ENCODE results near the gene CALHM3. TPM values are rescaled to one million over a fixed set of nuclear protein-coding genes. Genes with fewer than 3 reads are reported as not detected.
"Not testable (repeated sequence)": the region's sequence is repeated elsewhere in the genome, so short reads cannot be mapped to it uniquely, and the experiment has no call there.

The CALHM3 gene
- polyA plus RNA-seq, 6 donors from 2014 or later, result not detected

GRCh38 chr10:103497161-103497915 is 18.3 kb upstream of the CALHM3 start:
- peaks cover 9 to 15% (median 9%) of the 10 kb centered on the region in 3 donors for H3K4me1 Mint-ChIP-seq
- no peaks in the 10 kb centered on the region for H3K36me3 Mint-ChIP-seq
- peaks cover 0 to 2% (median 0%) of the 10 kb centered on the region in 7 donors for H3K9me3 Mint-ChIP-seq
- peaks cover 55 to 78% (median 67%) of the 10 kb centered on the region in 3 donors for H3K27me3 Mint-ChIP-seq
- H3K4me3 Mint-ChIP-seq, result no peak overlapping the region
- no peak overlapping the region for H3K27ac Mint-ChIP-seq
- no peak for DNase-seq
- no peak for ATAC-seq (ENCODE audit: low read depth in 2 of 2)

DNA sequence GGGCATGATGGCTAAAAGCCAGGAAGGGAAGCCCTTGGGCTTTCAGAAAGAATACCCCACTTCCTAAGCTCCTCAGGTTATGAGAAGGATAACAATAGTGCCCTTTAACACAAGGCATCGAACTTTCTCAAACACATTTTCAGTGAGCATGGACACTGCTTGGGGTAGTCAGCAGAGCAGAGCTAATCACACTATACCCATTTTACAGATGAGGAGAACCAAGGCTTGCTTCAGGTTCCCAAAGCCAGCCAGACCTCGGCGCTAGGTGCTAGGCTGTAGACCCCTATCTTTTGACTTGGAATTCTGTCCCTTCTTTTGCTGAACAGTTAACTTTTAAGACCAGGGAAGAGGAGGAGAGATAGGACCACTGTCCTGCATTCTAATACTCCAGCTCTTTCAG is 16.3 kb upstream of the CALHM3 start:
- Mint-ChIP-seq H3K4me1 (peaks cover 18 to 32% (median 28%) of the 10 kb centered on the region in 3 donors), H3K27me3 (peaks cover 48 to 71% (median 70%) of the 10 kb centered on the region in 3 donors), H3K36me3 (no peaks in the 10 kb centered on the region), H3K27ac (no peak overlapping the region), H3K9me3 (peaks cover 0 to 2% (median 0%) of the 10 kb centered on the region in 7 donors), H3K4me3 (peak overlapping the region; percentile 52 to 78 (median 68))
- DNase-seq (no peak), ATAC-seq (ENCODE audit: low read depth in 2 of 2) (no peak)

DNA sequence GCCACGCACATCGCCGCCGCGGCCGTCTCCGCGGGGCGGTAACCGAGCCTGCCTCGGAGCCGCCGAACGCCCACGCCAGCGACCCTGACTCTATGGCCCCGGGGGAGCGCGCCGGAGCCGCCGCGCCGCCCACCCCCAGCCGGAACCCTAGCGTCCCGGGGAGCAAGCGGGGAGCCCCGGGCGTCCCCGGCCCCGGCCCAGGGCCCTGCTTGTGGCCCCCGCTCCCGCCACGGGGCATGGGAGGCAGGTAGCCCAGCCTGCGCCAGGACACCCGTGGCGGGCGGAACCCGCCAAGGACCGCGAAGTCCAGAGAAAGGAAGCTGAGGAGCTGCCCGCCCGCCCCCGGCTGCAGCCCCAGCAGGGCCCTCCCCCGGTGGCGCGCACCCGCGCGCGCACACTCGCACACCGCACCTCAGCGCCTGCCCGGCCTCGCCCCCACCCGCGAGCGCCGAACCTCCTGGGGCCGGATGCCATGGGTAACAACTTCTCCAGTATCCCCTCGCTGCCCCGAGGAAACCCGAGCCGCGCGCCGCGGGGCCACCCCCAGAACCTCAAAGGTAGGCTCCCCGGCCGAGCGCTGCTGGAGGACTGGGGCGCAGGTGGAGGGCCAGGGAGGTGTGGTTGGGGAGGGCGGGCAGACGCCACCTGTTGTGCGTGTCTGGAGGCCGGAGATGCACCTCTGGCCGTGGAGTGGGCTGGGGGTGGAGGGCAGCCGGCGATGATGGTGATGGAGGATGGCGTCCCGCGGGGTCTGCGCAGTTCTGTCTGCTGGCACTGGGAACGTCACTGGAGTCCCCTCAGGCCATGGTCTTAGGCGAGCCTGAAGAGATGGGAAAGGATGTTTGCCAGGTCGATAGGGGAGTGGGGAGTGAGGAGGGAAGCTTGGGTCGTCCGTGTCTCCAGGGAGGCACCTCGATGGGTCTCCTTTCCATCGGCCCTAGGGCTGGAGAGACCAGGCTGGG is 15.2 kb upstream of the CALHM3 start:
- Mint-ChIP-seq H3K27ac (no peak overlapping the region), H3K4me1 (peaks cover 23 to 37% (median 36%) of the 10 kb centered on the region in 3 donors), H3K9me3 (no peaks in the 10 kb centered on the region), H3K27me3 (peaks cover 42 to 67% (median 67%) of the 10 kb centered on the region in 3 donors), H3K4me3 (peak overlapping the region; percentile 52 to 83 (median 74)), H3K36me3 (no peaks in the 10 kb centered on the region)
- ATAC-seq (ENCODE audit: low read depth in 2 of 2) (peak; percentile 9 to 26), DNase-seq (no peak)

GRCh38 chr10:103493362-103493915 is 14.4 kb upstream of the CALHM3 start, which contains the start of gene NEURL1:
Gene NEURL1 (plus strand): TSS chr10:103493705. CDS start chr10:103494388, 683 bp downstream.
- H3K4me1 Mint-ChIP-seq, result peaks cover 23 to 37% (median 36%) of the 10 kb centered on the region in 3 donors
- H3K4me3 Mint-ChIP-seq, result peak within 1 kb of the TSS; percentile 62 to 86 (median 78)
- ATAC-seq (ENCODE audit: low read depth in 2 of 2) (peak; percentile 14 to 18), DNase-seq (no peak)
- H3K27ac Mint-ChIP-seq, result peak within 1 kb of the TSS in 3 of 6 donors; percentile 37 to 80 (median 80)
- no peaks in the 10 kb centered on the region for H3K36me3 Mint-ChIP-seq
- no peaks in the 10 kb centered on the region for H3K9me3 Mint-ChIP-seq
- peaks cover 34 to 63% (median 59%) of the 10 kb centered on the region in 3 donors for H3K27me3 Mint-ChIP-seq

GRCh38 chr10:103492655-103493261 is 13.7 kb upstream of the CALHM3 start:
- peaks cover 34 to 59% (median 55%) of the 10 kb centered on the region in 3 donors for H3K27me3 Mint-ChIP-seq
- no peaks in the 10 kb centered on the region for H3K36me3 Mint-ChIP-seq
- H3K4me1 Mint-ChIP-seq, result peaks cover 23 to 37% (median 36%) of the 10 kb centered on the region in 3 donors
- peak overlapping the region; percentile 59 to 86 (median 78) for H3K4me3 Mint-ChIP-seq
- no peak for DNase-seq
- no peak for ATAC-seq (ENCODE audit: low read depth in 2 of 2)
- H3K27ac Mint-ChIP-seq, result peak overlapping the region in 2 of 6 donors; percentile 37 to 80
- no peaks in the 10 kb centered on the region for H3K9me3 Mint-ChIP-seq

DNA sequence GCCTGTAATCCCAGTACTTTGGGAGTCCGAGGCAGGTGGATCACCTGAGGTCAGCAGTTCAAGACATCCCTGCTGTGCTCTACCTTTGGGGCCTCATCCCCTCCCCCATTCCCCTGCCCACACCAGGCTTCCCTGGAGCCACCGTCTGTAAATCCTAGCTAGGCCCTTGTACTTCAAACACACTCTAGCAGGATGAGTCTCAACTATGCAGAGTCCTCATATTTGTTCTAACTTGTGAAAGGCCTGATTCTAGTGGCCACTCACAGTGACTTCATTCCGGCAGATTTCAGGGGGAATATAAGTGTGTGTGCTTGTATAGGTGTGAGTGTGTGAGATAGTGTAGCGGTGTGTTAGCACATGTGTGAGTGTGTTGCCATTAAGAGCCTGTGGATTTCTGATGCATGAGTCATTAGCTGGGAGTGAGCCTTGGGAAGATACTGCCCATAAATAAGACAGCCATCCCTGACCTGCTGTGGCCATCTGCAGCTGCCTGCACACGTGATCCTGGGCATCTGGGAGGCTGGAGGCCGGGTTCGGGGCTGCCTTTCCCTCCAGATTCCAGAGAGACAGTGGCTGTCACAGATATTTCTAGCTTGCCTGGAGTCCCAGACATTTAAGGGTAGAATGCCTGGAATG is 12.8 kb upstream of the CALHM3 start:
- H3K9me3 Mint-ChIP-seq, result no peaks in the 10 kb centered on the region
- no peaks in the 10 kb centered on the region for H3K36me3 Mint-ChIP-seq
- ATAC-seq (ENCODE audit: low read depth in 2 of 2), result no peak
- H3K4me1 Mint-ChIP-seq, result peaks cover 23 to 37% (median 36%) of the 10 kb centered on the region in 3 donors
- peak overlapping the region in 5 of 8 donors; percentile 5 to 84 (median 77) for H3K4me3 Mint-ChIP-seq
- DNase-seq, result no peak
- peak overlapping the region in 5 of 6 donors; percentile 13 to 87 (median 53) for H3K27ac Mint-ChIP-seq
- peaks cover 29 to 50% (median 46%) of the 10 kb centered on the region in 3 donors for H3K27me3 Mint-ChIP-seq

- ATAC-seq (ENCODE audit: low read depth in 2 of 2) (peak; percentile 15 to 18), DNase-seq (no peak)
- no peaks in the 10 kb centered on the region for H3K9me3 Mint-ChIP-seq
- peak overlapping the region in 1 of 8 donors; percentile 15 for H3K4me3 Mint-ChIP-seq
- H3K36me3 Mint-ChIP-seq, result no peaks in the 10 kb centered on the region
- peaks cover 23 to 47% (median 44%) of the 10 kb centered on the region in 3 donors for H3K27me3 Mint-ChIP-seq
- peak overlapping the region in 3 of 6 donors; percentile 46 to 61 (median 47) for H3K27ac Mint-ChIP-seq
- H3K4me1 Mint-ChIP-seq, result peaks cover 23 to 37% (median 36%) of the 10 kb centered on the region in 3 donors
Observed at GRCh38 chr10:103490986-103491314, 11.9 kb upstream of the CALHM3 start.

DNA sequence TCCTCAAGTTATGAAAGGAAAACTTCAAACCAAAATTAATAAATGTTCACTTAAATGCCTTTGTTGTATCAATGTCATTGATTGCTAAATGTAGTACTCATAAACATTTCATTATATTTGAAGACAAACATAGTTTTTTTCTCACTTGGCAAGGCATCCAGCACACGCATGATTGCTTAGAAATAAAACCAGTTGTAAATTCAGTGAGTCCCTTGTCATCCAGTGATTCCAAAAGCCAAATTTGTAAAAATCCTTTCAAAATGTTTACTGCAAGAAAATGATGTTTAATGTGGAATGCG is 8.3 kb upstream of the CALHM3 start:
- no peak overlapping the region for H3K4me3 Mint-ChIP-seq
- peaks cover 14 to 31% (median 27%) of the 10 kb centered on the region in 3 donors for H3K4me1 Mint-ChIP-seq
- H3K36me3 Mint-ChIP-seq, result no peaks in the 10 kb centered on the region
- no peak for ATAC-seq (ENCODE audit: low read depth in 2 of 2)
- H3K27me3 Mint-ChIP-seq, result peaks cover 3 to 21% (median 17%) of the 10 kb centered on the region in 3 donors
- no peaks in the 10 kb centered on the region for H3K9me3 Mint-ChIP-seq
- H3K27ac Mint-ChIP-seq, result no peak overlapping the region
- no peak for DNase-seq

GRCh38 chr10:103486635-103487409 is 7.8 kb upstream of the CALHM3 start:
- not testable (repeated sequence) for DNase-seq; H3K4me3 Mint-ChIP-seq; ATAC-seq (ENCODE audit: low read depth in 2 of 2); H3K27ac Mint-ChIP-seq; H3K9me3 Mint-ChIP-seq; H3K36me3 Mint-ChIP-seq
- Mint-ChIP-seq H3K4me1 (peaks cover 14 to 29% (median 24%) of the 10 kb centered on the region in 3 donors), H3K27me3 (peaks cover 7 to 15% (median 11%) of the 10 kb centered on the region in 3 donors)

DNA sequence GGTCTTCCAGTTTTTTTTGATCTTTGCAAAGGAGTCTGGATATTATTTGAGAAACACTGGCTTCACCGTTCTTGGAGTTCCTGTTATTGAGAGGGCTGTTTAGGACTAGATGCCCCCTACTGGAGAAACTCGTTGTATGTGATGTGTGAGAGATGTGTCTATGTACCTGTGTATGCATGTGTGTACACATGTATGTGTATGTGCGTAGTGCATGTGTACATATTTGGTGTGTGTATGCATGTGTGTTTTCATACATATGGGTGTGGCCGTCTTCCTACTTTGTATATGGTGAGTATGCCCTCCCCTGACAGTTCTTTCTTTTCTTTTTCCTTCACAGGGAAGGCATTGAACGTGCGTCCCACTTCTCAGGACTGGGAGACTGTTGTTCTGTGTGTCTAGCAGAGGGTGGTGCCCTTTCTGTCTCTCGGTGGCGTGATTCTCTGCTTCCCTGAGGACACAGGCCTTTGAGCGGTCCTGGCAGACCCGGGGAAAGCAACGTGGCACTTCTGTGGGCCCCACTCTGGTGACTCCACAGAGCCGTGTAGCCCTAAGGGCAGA is 3.0 kb upstream of the CALHM3 start:
- peaks cover 0 to 7% (median 3%) of the 10 kb centered on the region in 3 donors for H3K27me3 Mint-ChIP-seq
- no peaks in the 10 kb centered on the region for H3K9me3 Mint-ChIP-seq
- DNase-seq, result peak; percentile 43
- peaks cover 0 to 10% (median 4%) of the 10 kb centered on the region in 3 donors for H3K4me1 Mint-ChIP-seq
- no peaks in the 10 kb centered on the region for H3K36me3 Mint-ChIP-seq
- no peak overlapping the region for H3K4me3 Mint-ChIP-seq
- H3K27ac Mint-ChIP-seq, result no peak overlapping the region
- ATAC-seq (ENCODE audit: low read depth in 2 of 2), result peak; percentile 73 to 75

DNA sequence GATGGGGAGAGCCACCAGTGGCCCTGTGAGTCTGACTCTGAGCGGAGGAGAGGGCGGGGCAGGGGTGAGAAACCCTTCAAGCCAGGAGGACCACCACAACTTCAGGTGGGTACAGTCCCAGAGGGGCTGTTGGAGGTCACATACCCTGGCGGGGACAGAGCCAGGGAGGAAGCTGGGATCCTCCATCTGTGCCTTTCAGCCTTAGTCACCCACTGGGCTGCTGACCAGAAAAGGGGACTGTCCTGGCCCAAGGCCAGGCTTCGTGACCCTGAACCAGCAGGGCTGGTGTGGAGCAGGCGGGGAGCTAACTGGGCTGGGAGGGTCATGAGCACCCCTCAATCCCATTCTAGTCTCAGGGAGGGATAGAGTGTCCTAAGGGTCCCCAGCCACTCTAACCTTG is 1.5 kb upstream of the CALHM3 start:
- H3K4me1 Mint-ChIP-seq, result peaks cover 0 to 6% (median under 1%) of the 10 kb centered on the region in 3 donors
- peaks cover 0 to 3% (median 1%) of the 10 kb centered on the region in 3 donors for H3K27me3 Mint-ChIP-seq
- H3K9me3 Mint-ChIP-seq, result no peaks in the 10 kb centered on the region
- H3K27ac Mint-ChIP-seq, result no peak overlapping the region
- H3K36me3 Mint-ChIP-seq, result no peaks in the 10 kb centered on the region
- ATAC-seq (ENCODE audit: low read depth in 2 of 2) (no peak), DNase-seq (no peak)
- peak overlapping the region in 1 of 8 donors; percentile 20 for H3K4me3 Mint-ChIP-seq
